HG03039 (cell line): Measurements from ENCODE around the gene ANP32E.

Experiments used
- ATAC-seq: cut with Tn5 transposase; IDR thresholded peaks from one replicate; pipeline ENCODE4 v1.9.1; 2021; ENCODE audit warnings: mild to moderate bottlenecking, moderate library complexity; ENCODE audit not compliant: unreplicated experiment

The ANP32E gene

DNA sequence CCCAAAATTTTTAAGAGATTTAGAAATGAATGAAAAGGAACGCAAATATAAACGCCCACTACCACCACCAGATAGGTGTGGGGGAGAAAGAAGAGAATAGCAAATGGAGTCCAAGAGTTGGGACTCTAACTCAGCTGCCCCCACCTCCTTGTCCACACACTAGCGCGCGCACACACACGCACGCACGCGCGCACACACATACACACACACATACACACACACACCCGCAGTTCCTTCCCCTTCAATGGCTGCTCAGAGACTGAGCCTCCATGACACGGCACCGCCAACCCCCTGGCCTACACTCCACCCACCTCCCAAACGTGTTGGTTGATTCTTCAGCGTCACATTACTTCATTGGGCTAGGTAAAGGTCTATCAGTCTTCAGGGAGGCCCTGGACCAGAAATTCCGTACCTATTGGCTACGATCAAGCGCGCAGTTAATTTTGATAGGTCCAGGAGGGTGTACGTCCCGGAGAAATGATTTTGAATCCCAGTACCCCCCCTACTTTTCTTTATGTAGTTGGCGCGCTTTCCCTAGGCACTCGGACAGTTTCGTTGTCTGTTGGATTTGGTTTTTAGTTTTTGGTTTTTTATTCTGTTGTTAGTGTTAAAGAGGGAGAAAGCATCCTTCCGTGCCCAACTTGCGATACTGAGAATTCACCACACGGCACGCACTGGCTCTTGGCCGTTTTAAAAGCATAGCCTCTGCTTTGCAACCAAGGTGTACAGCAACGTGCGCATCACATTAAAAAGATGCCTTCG is at the start of gene ANP32E:
Gene ANP32E (minus strand): TSS at position 261 of the 762 bp plus-strand sequence. CDS start 326 bp downstream, outside the sequence.
- peak; percentile 71 for ATAC-seq

DNA sequence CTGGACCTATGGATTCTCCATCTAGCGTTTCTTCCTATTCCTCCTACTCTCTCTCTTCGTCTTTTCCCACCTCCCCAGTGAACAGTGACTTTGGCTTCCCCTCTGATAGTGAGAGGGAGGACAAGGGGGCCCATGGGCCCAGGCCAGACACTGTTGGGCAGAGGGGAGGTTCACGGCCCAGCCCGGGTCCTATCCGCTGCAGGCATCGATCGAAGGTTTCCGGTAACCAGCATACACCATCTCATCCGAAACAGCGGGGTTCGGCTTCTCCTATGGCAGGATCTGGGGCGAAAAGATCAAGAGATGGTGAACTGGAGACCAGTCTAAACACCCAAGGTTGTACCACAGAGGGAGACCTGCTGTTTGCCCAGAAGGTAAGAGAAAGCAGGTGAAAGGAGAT is 47.3 kb upstream of the ANP32E start:
- no peak for ATAC-seq

DNA sequence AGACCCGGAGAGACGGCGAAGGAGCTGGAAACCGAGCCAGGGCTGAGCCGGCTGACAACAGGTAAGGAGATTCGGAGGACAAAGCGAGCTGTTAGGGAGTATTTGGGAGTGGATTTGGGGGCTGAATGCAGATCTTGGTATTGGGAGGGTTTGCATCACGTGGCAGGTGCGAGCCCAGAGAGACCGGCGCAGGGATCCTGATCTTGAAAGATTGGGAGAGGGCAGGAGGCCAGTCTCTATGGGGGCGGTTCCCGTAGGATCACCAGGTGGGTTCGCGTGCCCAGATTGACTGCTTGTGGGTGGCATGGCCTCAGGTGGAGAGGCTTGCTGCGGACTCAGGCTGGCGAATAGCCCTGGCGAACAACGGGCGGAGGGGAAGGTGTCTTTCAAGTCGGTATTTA is 46.6 kb upstream of the ANP32E start:
- no peak for ATAC-seq

DNA sequence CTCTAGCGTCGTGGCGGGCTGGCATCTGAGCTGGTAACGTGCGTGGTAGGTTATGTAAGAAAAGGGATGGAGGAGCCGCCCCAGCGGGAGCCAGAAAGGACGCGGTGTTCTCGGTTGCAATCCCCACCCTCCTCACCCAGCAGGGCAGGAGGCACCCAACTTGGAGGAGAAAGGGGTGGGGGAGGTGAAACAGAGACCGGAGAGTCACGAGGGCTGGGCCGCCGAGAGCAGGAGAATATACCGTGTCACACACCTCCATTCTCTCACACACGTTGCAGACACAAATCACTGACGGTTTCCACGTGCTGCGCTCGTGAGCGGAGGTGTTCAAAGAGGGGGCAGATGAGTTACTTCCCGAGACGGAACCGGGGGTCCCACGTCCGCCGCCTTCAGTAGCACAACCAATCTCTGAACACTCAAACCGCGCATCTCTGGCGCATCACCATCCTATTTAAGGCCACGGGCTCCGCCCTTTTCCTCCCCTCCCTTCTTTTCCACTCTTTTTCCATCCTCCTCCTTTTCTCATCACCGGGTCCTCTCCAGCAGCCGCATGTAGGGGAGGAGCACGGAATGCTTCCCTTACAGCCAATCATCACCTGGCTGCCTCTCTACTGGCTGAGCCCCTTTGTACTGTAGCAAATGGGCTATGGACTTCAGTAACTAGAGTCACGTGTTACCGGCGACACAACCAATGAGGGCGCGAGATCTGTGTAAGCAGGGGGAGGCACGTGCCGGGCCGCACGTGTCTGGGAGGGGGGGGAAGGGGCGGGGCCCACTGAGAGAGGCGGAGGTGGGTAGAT is 46.0 kb upstream of the ANP32E start, which contains the start of gene CIART:
Gene CIART (plus strand): TSS at position 797 of the 800 bp plus-strand sequence. CDS start 714 bp downstream, outside the sequence.
- peak; percentile 70 for ATAC-seq

DNA sequence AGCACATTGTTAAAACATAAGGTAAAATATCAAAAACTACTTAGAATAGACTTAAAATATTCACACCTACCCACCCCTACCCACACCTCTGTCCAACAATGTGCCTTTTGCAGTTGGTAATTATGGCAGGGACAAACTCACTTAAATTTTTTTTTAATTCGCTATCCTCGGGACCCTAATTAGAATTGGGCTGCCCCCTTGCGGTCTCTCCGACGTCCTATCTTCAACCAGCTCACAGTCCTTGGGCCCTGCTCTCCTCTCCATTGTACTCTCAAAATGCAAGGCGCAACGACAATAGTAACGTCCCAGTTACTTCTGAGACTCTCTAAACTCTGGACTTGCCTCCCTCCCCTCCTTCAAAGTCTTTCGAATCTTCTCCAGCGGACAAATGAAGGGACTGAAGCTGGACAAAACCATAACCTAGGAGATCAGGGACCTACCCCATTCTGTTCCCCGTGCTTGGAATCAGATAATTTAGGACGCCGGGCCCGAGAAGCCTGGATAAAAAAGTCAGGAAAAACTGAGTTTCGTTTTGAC is 45.4 kb upstream of the ANP32E start:
- ATAC-seq = no peak

DNA sequence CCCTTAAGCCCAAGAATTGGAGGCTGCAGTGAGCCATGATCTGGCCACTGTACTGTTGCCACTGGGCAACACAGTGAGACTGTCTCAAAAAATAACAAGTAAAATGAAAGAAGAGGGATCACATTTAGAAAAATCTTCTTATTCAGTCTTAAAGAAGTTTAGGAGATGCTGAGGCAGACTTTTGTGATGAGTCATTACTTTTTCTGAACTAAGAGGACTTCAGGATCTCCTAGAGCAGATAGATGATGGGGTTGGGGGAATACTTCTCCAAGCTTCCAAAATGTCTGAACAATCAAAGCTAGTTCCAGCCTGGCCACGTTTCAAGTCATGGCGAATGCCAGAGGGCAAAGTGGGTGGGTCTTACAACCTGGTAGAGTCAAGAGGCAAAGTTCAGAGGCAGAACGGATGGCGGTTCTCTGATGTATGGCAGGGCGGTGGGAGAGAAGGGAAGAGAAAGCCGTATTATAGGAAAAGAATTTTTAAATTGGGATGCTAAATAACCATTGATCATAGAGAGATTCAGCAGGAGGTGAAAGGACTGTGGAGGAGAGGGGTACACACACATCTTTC is 44.3 kb upstream of the ANP32E start:
- no peak for ATAC-seq

DNA sequence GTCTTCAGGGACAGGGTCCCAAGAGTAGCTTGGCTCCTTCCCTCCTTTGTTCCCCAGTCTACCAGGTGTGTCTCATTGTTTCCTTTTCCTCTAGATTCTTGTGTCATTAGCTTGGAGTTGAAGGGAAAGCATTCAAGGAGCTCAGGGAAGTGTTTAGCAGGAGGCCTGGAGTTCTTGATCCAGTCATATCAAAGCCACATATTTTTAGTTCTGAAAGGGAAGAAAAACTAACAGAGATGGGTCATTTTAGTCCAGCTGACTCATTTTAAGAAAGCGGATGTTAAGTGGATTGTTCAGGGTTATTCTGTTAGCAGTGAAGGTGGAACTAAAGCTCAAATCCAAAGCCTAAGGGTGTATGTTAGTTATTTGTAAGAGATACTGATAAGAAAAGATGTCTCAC is 37.4 kb upstream of the ANP32E start:
- ATAC-seq = no peak

DNA sequence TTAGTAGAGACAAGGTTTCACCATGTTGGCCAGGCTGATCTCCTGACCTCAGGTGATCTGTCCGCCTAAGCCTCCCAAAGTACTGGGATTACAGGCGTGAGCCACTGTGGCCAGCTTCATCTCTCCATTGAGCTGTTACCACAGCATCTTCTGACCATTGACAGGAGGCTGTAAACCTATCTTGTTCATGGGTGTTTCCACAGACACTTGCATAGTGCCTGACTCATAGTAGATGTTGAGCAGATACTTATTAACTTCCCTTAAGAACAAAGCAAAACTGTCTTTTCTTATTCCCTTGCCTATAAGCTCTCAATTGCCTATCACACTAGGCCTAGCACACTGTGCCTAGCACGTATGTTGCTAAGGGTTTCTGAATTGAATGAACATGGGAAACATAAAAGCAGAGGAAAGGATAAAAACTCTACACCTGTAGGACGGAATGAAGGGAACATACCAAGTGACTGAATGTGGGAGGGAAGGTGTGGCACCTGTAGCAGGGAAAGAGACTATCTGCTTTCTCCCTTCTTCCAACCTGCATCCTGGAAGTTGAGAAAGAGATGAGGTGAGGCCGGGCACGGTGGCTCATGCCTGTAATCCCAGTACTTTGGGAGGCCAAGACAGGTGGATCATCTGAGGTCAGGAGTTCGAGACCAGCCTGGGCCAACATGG is 35.5 kb upstream of the ANP32E start:
- no peak for ATAC-seq

DNA sequence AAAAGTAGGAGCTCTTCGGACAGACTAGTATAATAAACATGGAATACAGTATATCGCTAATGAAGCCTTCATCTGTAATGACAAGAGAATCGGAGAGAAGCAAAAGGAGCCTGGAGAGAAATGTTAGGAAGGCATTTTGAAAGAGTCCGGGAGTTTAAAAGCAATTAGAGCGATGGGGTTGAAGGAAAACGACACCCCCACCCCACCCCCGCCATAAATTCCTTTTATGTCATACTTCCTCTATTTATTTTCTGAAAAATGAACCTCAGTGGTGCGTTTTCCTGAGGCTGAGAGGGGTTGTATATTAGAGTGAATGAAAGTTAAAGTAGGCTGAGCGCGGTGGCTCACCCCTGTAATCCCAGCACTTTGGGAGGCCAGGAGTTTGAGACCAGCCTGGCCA is 33.5 kb upstream of the ANP32E start:
- no peak for ATAC-seq

DNA sequence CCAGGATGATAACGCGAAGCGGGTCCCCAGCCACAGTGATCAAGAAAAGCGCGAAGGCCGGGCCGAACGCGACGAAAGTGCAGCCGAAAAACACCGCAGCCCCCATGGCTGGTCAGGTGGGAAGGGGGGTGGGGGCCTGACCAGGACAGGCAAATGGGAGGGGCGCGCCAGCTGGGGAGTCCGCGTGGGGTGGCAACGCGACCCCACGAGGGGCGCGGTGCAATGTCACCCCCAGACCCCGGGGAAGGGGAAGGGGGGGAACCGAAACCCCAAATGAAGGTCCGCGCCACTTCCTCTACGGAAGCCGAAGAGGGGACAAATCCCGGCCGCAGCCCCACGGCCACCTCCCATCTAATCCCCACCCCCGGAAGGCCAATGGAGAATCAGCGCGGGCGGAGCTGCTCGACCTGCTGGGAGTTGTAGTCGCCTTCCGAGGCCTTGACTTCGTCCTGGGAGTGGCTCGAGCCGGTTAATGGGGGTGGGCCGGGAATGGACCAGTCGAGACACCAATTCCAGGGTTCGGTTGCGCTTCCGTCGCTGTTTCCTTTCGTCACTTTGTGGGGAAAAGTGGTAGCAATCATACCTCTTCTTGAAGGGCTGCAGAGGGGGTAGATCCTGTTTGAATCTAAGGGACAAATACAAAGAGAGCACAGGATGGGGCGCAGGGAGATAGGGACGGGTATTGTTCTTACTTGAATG is 32.9 kb upstream of the ANP32E start, which contains the start of gene APH1A:
Gene APH1A (minus strand): TSS at position 312 of the 699 bp plus-strand sequence. CDS start 206 bp downstream, at position 106.
- ATAC-seq = peak; percentile 73

DNA sequence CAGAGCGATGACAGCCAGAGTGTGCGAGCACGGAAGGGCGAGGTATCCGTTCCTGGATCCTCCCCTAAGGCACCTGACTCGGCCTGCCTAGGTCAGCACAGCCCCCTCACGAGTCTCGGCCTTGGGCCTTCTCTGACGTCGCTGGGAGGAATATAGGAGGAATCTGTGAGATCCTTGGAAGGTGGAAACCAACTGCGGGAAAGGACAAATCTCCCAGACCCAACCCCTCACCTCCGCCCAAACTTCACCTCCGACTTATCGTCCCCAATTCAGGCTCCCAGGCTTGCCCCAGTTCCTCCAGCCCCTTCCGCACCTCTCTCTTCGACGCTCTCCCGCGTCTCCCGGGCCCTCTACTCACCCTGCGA is 32.4 kb upstream of the ANP32E start:
- peak; percentile 7 for ATAC-seq

DNA sequence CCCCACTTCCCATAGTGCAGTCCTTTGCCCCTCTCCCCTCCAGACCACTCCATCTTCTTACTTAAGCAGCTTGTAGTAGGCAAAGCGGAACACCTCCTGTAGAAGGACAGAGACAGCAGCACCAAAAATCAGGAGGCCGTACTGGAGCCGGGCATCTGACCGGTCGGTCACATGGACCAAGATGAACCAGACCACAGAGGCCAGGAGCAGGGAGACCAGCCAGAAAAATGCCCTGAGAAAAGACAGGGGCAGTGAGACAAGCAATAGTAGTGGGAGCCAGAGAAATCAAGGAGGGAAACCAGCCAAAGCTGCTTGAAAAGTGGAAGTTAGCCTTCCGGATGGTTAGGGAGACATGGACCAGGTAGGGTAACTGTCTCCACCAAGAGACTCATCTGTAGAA is 32.0 kb upstream of the ANP32E start:
- ATAC-seq = no peak

DNA sequence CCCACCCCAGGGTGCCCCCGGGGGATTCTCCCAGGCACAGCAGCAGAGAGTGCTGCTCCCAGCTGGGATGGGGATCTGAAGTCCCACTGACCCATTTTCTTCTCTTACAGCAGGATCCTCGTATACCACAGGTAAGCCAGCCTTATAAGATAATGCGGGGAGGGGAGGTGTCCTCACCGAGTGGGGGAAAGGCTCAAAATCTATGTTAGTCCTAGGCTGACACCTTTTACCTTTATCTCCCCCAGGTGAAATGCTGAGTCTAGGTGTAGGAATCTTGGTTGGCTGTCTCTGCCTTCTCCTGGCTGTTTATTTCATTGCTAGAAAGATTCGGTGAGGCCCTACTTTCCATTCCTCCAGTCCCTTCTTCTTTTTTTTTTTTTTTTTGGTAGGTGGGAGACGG is 27.6 kb upstream of the ANP32E start:
- no peak for ATAC-seq

DNA sequence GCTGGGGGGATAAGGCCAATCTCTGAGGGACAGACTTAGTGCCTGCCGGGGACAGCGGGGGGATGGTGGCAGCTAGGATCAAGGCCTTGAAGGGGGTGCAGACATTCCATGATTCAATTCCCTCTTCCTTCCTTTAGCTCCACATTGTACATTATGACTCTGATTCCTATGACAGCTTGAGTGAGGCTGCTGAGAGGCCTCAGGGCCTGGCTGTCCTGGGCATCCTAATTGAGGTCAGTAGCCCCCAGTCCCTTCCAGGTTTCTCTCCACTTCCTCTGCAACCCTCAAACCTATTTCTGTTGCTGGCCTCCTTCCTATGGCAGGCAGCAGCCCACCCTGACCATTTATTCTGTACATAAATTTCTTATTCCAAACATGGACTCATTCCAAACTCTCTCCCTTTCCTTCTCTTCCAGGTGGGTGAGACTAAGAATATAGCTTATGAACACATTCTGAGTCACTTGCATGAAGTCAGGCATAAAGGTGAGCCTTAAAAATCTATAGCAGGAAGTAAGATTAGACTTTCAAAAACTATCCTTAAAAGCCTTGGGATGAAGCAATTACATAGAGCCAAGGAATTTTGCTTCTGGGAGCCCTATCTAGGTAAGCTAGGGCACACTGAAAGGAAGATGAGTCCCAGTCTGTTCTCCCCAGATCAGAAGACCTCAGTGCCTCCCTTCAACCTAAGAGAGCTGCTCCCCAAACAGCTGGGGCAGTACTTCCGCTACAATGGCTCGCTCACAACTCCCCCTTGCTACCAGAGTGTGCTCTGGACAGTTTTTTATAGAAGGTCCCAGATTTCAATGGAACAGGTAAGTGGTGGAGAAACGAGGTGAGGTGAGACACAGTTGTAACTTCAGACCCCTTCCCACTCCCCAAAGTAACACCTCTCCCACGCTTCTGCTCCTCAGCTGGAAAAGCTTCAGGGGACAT is 26.7 kb upstream of the ANP32E start:
- no peak for ATAC-seq

DNA sequence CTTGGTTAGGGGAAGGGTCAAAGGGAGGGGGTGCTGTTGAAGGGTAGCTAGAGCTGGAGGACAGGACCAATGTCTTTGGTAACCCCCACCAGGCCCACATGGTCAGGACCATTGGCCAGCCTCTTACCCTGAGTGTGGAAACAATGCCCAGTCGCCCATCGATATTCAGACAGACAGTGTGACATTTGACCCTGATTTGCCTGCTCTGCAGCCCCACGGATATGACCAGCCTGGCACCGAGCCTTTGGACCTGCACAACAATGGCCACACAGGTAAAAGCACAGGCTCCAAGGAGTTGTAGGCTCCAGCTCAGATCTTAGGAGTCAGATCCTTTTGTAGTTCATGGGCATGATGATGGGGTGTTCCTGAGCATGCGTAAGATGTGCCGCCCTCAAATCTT is 25.5 kb upstream of the ANP32E start:
- ATAC-seq = no peak

DNA sequence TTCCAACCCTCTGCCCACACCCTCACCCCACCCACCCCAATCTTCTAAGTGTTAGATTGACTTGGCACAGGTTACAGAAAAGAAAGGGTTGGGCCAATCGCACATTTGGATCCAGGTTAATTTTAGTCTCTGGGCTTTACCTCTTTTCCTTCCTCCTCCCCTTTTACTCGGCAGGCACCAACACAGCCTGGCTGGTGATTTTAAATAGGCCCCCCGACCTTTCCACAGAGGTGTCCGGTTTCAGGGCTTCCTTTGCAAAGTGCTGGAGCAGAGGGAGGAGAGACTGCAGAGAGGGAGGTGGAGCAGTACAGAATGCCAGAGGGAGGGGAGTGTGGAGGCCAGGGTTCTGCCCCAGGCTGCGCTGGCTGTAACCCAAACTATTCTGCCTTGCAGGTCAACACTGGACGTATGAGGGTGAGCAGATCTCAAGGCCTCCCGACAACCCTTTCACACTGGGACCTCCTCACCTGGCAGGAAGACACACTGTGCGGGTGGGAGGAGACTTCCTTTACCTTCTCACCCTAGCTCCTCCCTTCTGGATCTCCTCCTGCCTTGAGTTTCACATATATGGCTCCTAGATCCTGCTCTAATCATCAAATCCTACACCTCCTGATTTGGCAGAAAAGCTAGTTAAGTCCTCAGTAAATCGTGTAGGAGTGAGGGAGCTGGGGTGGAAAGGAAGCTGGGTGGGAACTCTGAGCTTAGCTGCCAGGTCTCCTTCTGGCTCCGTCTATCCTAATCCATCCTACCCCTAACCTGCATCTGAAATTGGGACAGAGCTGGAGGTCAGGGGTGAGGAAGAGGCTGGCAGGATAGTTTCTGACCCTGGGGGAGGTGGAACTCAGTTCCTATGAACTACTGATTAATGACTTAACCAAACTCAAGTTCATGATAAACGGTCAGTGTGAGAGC is 24.1 kb upstream of the ANP32E start:
- no peak for ATAC-seq

DNA sequence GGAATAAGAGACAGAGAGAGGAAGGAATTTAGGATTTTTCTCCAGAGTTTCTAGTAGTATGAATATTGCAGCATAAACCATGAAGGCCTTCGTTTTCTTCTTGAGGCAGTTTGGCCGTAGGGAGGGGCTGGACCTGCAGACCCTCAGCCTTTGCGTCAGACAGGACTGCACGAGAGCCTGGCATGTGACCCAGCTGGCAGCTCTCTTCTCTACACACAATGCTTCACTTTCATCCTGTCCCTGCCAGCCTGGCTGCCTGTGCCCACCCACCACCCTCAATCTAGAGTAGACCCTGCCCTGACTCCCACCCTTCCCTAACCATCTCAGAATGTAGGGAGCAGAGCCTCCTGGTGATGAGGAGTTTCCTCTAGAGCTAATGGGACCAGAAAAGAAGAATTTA is 23.3 kb upstream of the ANP32E start:
- ATAC-seq = no peak
